A673 (cell line): ENCODE measurements around the gene RHOB.

Experiments used
- CTCF ChIP-seq: fragments of 300-800, 200-600 bp; sonication (generic); conservative IDR thresholded peaks from 2 replicates; pipeline ENCODE4 v1.5.1; 2017; ENCODE audit warnings: low read depth, mild to moderate bottlenecking, antibody characterized with exemption, low read length, moderate library complexity, mixed read lengths
- EZH2 ChIP-seq: fragments of 200-600 bp; sonication (generic); IDR thresholded peaks from 2 replicates; pipeline ENCODE4 v1.6.1; 2017; ENCODE audit warnings: borderline replicate concordance, low read depth, mild to moderate bottlenecking, mixed read lengths, antibody characterized with exemption, low read length; ENCODE audit not compliant: poor library complexity, severe bottlenecking

GRCh38 chr2:20496942-20497341, 50.1 kb downstream of the RHOB start:
- TF ChIP-seq CTCF (no peak), EZH2 (no peak)
